A673 (cell line): Measurements from ENCODE around the gene VGLL3.

Experiments used
- CTCF ChIP-seq: fragments of 300-800, 200-600 bp; sonication (generic); conservative IDR thresholded peaks from 2 replicates; pipeline ENCODE4 v1.5.1; 2017; ENCODE audit warnings: low read depth, mild to moderate bottlenecking, antibody characterized with exemption, low read length, moderate library complexity, mixed read lengths
- EZH2 ChIP-seq: fragments of 200-600 bp; sonication (generic); IDR thresholded peaks from 2 replicates; pipeline ENCODE4 v1.6.1; 2017; ENCODE audit warnings: borderline replicate concordance, low read depth, mild to moderate bottlenecking, mixed read lengths, antibody characterized with exemption, low read length; ENCODE audit not compliant: poor library complexity, severe bottlenecking

- TF ChIP-seq CTCF = no peak
- TF ChIP-seq EZH2 = no peak
Measured at GRCh38 chr3:86954226-86954625, 36.7 kb downstream of the VGLL3 start.
